ENCODE measurements around the gene RAB6B.
A peak's percentile ranks its signal among the peaks of the same experiment; 100 is the strongest.

RAB6B gene

GRCh38 chr3:133895208-133896001, at the start of gene RAB6B:
Gene RAB6B (minus strand): TSS chr3:133895882. CDS start chr3:133895466, 416 bp downstream.
- DNase-seq, result peak in 9 of 14 donors; percentile 51 to 81 (median 68)

DNA sequence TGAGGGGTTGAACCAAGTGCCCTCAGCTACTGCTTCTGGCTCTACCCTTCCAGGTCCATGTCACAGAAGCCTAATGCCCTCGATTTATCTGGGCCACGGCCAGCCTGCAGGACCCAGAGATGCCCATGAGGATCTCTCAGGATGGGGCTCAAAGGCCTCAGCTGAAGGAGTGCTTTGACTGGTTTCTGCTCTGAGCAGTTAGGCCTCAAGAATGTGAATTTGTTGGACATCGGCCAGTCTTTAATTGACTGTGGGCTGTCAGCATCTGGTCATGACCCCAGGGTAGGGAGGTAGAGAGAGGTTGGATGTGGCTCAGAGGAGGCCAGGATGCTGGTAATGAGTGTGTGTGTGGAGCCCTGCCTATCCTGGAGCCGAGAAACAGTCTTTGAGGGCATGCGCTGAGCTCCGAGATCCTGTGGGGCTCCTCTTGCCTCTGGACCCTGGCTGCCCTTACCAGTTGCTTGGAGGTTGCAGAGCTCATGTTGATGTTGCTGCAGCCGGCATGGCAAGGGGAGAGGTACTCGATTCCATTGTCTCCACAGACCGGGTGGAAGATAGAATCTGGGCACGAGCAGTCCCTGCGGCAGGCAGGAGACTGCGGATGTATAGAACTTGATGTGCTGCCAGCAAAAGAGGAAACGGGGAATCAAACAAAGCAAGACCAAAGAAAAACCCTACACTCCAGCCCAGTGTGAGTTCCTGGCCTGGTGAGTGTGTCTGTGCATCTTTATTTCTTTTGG, 49.1 kb upstream of the RAB6B start:
- peak in 1 of 14 donors; percentile 60 for DNase-seq

GRCh38 chr3:133944181-133944580, 48.5 kb upstream of the RAB6B start:
- DNase-seq, result no peak

DNA sequence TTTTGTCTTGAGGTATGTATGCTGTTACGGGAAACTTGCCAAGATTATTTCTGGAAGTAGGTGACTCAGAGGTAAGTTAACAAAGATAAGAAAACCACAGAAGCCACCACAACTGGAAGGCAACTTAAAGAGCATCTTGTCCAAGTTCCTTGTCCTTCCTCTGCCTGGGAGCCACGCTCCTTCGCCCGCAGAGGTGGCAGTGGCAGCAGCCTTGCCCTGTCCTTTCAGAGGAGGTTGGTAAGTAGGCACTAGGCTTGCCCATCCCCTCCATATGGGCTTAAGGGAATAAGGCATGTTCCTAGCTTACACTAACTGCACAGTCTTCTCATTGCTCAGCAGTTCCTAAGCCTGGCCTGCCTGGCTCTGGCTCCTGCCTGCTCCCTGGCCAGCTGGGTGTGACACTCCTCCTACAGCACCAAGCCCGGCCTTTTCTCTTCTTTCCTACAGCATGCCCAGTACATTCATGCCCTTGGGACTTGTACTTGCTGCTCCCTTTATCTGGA, 48.0 kb upstream of the RAB6B start:
- DNase-seq, result no peak

GRCh38 chr3:133943031-133943535, 47.4 kb upstream of the RAB6B start:
- DNase-seq, result no peak

- no peak for DNase-seq
Observed at GRCh38 chr3:133941415-133941821, 45.7 kb upstream of the RAB6B start.

GRCh38 chr3:133940536-133940935, 44.9 kb upstream of the RAB6B start:
- no peak for DNase-seq

DNA sequence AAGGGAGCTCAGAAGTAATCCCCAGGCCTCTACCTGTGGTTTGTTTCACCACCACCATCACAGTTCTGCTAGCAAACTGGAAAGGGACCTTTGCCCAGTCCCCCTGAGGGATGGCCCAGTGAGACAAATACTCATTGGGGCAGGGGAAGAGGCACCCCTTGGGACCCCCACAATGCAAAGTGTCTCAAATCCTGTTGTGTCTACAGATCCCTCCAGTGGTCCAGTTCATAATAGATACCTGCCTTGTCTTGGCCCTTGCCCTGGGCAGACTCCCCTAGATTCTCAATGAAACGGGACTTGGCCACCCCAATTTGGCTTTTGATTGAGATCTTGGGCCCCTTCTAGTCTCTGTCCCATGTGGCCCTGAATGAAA, 43.8 kb upstream of the RAB6B start:
- DNase-seq, result no peak

GRCh38 chr3:133938770-133939462, 43.2 kb upstream of the RAB6B start:
- DNase-seq, result no peak

GRCh38 chr3:133937756-133938601, 42.3 kb upstream of the RAB6B start:
- no peak for DNase-seq

- no peak for DNase-seq
Observed at GRCh38 chr3:133937061-133937686, 41.5 kb upstream of the RAB6B start.

DNA sequence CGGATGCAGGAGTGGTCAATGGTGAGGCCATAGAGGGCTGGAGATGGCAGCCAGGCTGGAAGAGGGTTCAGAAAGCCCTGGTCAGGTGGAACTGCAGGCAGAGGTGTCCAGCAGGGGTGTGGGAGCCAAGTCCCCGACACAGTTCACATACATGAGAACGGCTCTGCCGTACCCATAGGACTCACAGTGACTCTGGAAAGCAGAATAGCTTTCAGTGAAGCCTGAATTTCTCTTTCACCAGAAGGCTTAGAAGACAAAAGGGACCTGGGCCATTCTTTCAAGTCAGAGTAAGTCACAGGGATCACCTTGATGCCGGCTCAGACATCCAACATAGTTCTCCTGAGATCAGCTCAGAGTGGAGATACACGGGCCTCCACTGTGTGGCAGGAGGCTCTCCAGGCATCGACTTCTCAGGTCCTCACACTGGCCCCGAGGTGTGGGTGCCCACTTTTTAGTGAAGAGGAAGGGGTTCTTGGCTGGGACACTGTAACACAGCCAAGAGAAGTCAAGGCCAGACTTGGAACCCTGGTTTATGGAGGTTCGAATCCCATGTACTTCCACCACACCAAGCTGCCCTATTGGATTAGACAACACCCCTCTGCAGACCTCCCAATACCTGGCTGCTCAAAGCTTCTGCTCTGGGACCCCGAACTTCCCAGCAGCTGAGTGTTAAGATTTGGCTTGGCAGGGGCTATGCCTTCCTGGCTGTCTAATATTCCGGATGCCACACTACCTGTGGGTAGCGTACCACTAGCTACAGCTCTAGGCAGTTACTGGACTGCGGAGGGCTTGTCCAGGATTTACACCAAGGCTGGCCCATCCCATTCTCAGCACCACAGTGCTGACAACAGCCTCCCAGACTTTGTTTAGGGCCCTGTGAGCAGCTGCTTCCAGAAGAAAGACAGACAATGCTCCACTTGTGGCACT, 40.4 kb upstream of the RAB6B start:
- DNase-seq, result no peak

DNA sequence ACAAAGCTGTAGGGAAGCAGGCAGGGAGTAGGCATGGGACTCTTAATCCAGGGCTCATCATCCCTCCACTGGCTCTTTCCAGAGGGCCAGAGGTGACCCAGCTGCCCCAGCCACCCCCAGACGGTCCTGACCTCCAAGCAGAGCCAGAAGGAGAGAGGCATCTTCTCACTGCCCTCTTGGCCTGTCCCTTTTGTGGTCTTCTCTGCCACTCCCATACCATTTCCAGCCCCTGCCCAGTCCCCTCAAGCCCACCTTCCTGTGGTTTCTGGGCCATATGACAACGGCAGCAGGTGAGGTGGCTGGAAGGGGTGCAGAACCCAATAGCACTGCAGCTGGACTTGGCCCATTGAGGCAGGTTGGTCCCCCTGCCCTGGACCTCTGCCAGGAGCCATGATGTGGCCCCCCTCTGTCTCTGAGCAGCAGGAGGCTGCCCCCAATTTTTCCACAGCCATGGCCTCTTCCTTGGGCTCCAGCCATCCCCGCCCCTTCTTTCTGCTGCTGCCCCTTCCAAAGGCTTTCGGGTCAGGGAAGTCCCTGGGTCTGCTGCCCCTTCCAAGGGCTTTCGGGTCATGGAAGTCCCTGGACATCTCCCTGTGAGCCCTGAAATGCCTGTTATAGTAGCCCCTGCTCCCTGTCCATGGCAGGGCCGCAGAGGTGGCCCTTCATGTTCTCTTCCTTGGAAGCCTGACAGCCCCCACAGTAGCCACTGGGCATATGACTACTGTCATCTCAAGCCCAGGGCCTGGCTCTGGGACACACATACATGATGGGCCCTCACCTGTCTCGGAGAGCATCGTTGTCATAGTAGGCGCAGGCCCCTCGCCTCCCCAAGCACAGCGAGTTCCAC, 39.5 kb upstream of the RAB6B start:
- no peak for DNase-seq

DNA sequence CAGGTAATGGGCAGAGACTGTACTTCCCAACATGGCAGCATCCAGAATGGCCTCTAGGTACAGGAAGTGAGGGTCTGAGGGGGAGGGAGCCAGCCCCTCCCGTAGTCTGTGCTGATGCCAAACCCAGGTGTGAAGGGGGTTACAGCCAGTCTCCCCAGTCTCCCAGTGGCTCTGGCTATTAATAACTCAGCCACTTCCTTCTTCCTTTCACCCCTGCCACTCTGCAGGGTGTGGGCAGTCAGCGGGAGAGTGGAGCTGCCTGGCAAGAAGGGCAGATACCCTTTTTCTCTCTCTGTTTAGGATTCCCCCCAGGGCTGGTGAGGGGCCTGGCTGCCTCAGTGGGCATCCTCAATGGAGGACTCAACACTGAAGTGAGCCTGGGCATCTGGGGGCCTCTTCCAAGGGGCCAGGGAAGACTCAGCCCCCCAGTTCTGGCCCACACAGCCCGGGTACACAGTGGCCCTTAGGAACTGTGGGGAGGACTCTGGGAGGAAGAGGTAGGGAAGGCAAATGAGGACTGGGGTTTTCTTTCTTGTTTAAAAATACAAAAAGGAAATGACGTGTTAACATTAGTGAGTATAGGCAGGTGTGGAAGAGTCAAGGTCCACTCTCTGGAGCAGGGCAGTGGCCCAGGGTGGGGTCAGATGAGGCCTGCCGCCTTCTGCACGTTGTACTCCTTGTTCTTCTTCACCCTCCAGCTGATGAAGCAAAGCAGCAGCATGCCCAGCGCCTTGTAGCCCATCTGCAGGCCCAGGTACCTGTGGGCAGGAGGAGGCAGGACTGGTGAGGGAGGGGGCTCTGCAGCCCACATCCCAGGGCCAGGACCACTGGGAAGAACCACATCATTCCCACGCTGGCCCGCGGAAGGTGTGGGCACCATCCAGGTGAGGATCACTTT, 38.6 kb upstream of the RAB6B start:
- no peak for DNase-seq

GRCh38 chr3:133933097-133934024, 37.7 kb upstream of the RAB6B start:
- DNase-seq, result no peak

- no peak for DNase-seq
Observed at GRCh38 chr3:133932009-133932408, 36.3 kb upstream of the RAB6B start.

DNA sequence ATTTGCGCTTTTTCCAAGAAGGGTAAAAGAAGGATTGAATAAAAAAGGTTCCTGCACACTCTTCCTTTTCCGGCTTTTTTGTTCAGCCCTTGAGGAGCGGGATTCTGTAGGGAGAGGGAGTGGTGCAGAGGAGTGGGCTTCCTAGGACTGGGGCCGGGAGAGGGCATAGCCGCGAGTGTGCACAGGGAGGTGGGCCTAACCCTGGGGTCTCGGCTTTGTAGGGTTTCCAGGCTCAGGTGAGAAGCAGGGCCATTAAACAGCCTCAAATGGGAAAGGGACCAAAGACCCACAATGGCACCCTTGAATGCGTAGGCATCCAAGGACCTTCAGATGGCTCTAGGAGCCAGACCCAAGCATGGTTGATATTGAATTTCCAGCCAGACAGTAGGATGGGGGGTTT, 35.4 kb upstream of the RAB6B start:
- DNase-seq, result no peak
